GM18499 (cell line): Measurements from ENCODE around the gene BCAS3.

Experiments used
- ATAC-seq: cut with Tn5 transposase; IDR thresholded peaks from one replicate; pipeline ENCODE4 v1.9.1; 2021; ENCODE audit warnings: moderate number of reproducible peaks; ENCODE audit not compliant: insufficient read depth, unreplicated experiment

Gene BCAS3

DNA sequence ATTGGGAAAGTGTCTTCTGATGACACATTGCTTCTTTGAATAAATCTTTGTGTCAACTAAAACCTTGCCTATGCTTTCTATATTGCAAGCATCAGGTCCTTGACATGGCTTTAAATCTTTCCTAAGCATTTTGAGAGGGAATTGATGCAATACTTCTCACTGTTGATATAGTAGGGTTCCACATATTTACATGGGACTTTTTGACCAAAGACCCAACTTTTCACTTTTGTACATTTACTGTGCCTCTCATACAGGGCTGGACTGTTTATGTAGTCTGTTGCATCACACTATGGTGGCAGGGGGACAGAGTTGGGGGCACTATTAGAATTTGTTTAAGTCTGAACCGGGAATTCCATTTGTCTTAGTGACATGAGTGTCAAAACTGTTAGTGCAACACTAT is 413.4 kb downstream of the BCAS3 start:
- no peak for ATAC-seq

GRCh38 chr17:61097781-61098180 is 420.1 kb downstream of the BCAS3 start:
- ATAC-seq: no peak

- ATAC-seq: no peak
Observed at GRCh38 chr17:61106354-61106753, 428.7 kb downstream of the BCAS3 start.

GRCh38 chr17:61116577-61116976 is 438.9 kb downstream of the BCAS3 start:
- no peak for ATAC-seq

DNA sequence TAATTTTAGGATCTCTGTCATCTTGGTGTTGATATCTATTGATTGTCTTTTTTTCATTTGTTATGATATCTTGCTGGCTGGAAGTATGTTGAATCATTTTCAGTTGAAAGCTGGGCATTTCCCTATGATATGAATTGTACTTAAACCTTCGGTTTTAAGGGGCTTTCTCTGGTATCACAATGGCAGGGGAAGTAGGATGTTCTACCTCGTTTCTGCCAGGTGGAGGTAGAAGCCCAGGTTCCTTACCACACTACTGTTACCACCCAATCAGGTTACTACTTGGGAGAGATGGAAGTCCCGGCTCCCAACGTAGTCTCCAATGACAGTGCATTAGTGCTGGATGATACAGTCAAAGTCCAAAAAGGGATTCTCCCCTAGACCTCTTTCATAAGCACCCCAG is 440.3 kb downstream of the BCAS3 start:
- no peak for ATAC-seq

DNA sequence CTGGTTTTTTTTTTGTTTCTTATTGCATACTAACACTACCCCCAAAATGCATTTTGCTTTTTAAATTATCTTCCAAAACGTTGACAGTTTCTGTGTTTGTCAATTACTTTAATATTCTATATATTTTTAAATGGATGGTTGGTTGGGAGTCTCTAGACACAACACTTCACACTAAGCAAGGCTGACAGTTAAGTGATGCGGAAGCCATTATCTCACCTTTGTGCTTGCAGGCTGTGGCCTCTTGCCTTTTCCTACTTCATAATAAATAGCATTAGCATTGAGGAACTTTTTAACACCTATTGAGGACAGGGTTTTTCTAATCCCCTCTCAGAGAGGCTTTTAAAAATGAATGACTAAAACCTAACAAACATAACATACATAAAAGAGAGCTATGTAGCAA is 441.2 kb downstream of the BCAS3 start:
- no peak for ATAC-seq

GRCh38 chr17:61122326-61122913 is 444.8 kb downstream of the BCAS3 start:
- ATAC-seq: no peak

DNA sequence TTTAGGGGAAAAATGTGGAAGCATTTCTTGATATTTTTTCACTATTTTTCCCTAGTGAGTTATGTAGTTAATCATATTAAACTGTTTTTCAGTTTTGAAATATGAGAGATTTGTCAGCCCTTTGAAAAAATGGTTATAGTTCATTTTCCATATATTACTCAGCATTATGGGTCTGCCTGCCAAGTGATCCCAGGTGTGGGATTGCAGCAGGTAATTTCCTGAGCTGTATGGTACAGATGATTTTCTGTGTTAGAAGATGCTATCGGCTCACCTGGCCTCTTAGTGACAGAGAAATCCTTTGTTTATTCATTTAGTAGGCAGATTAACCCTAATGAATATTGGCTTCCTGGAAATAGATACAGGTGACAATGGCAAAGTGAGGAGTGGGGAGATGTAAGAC is 446.9 kb downstream of the BCAS3 start:
- ATAC-seq: no peak

- ATAC-seq: no peak
Observed at GRCh38 chr17:61126473-61127249, 449.0 kb downstream of the BCAS3 start.

DNA sequence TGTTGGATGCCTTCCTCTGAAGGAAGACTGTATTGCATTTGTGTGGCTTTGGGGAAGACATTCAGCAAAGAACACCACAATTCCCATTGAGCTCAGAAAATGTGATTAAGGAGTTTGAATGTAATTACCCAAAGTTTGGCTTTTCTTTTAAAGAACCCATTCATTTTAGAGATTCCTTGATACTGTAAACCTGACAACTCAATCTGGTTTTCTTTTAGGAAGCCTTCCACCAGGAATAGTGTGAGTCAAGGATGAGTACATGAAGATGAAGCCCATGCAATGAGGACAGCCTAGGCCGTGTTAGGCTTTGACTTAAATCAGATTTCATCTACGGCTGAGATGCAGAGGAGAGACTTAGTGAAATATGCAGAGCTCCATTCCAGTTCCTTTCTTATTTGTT is 450.3 kb downstream of the BCAS3 start:
- ATAC-seq: no peak

- ATAC-seq: no peak
Observed at GRCh38 chr17:61128661-61129115, 451.0 kb downstream of the BCAS3 start.

- ATAC-seq: no peak
Observed at GRCh38 chr17:61129267-61130254, 451.9 kb downstream of the BCAS3 start.

- ATAC-seq: no peak
Observed at GRCh38 chr17:61130330-61130729, 452.7 kb downstream of the BCAS3 start.

DNA sequence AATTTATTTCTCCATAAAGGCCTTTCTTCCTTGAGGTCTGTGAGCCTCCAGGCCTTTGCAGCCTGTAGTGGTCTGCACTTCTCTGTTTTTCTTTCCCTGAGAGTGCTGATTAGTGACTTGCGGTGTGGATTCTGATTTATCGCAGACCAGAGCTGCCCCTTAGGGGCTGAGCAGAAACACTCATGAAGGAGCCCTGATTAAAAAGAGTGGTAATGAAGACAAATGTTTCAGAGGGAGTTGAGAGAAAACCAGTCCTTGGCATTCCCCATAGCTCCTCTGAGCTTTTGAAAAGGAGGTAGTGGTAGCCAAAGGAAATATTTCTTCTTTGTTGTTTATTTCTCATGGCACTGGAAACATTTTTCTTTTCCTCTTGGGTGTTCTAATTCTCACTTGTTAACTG is 453.9 kb downstream of the BCAS3 start:
- no peak for ATAC-seq

- no peak for ATAC-seq
Observed at GRCh38 chr17:61132524-61132923, 454.9 kb downstream of the BCAS3 start.

DNA sequence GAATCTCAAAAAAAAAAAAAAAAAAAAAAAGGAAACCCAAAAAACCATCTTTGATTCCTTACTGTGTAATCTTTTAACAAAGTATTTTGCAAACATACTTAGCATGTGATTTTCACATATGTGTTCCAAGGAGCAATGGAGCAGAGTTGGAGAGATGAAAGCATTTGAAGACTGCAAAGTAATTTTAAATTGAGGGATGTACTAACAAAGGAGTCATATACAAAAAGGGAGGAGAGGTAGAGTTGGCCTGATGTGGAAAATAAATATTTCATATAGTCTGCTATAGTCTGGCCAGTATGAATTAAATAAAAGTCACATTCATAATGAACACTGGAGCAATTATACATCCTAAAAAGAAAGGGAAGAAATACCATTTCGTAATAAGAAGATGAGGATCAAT is 456.2 kb downstream of the BCAS3 start:
- no peak for ATAC-seq

- ATAC-seq: no peak
Observed at GRCh38 chr17:61134551-61135235, 457.0 kb downstream of the BCAS3 start.

GRCh38 chr17:61135782-61136181 is 458.1 kb downstream of the BCAS3 start:
- ATAC-seq: no peak

GRCh38 chr17:61136296-61136695 is 458.6 kb downstream of the BCAS3 start:
- no peak for ATAC-seq

DNA sequence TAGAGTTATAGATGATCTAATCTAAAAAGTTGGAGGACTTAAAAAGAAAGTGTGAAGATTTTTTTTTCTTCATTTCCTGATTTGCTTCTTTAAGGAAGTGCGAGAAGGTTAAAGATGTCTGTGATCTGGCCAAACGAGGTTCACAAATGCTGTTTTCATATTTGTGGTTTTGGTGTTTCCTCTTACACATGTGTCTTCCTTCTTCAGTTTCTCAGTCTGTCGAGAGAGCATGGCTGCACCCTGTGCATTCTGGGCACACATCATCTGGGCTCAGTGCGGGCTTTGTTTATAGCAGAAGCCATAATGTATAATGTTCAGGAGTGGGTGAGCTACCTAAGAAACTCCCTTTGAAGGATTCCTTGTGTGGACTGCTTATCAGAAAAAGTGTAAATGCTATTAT is 461.6 kb downstream of the BCAS3 start:
- ATAC-seq: peak; percentile 95
